NCI-H2227 (cell line): ENCODE results near the gene DPH2.

Experiments used
- DNase-seq: peaks from one replicate; lab custom pipeline; 2025; ENCODE audit not compliant: unreplicated experiment; lab: John Stamatoyannopoulos, UW

DPH2 gene

GRCh38 chr1:43969746-43970466, at the start of gene DPH2:
Gene DPH2 (plus strand): TSS chr1:43970010. CDS start chr1:43970176, 166 bp downstream.
- DNase-seq: peak; percentile 98

GRCh38 chr1:43921022-43921421, 48.8 kb upstream of the DPH2 start:
- no peak for DNase-seq

- DNase-seq: no peak
Observed at GRCh38 chr1:43924516-43924915, 45.3 kb upstream of the DPH2 start.

- no peak for DNase-seq
Observed at GRCh38 chr1:43925846-43926245, 44.0 kb upstream of the DPH2 start.

GRCh38 chr1:43930168-43930948, 39.5 kb upstream of the DPH2 start:
- DNase-seq: peak; percentile 14

GRCh38 chr1:43930949-43931275, 38.9 kb upstream of the DPH2 start:
- no peak for DNase-seq

GRCh38 chr1:43931711-43932660, 37.8 kb upstream of the DPH2 start:
- DNase-seq: no peak

GRCh38 chr1:43932786-43933385, 36.9 kb upstream of the DPH2 start:
- no peak for DNase-seq

- no peak for DNase-seq
Observed at GRCh38 chr1:43933386-43934100, 36.3 kb upstream of the DPH2 start, which contains the start of gene ARTN. Gene ARTN (plus strand): TSS chr1:43933801. CDS start chr1:43935657, 1,856 bp downstream.

GRCh38 chr1:43934101-43934985, 35.5 kb upstream of the DPH2 start:
- DNase-seq: peak; percentile 87

GRCh38 chr1:43934986-43935324, 34.9 kb upstream of the DPH2 start:
- DNase-seq: no peak

GRCh38 chr1:43935711-43936427, 33.9 kb upstream of the DPH2 start:
- peak; percentile 52 for DNase-seq

- DNase-seq: peak; percentile 73
Observed at GRCh38 chr1:43936431-43937151, 33.2 kb upstream of the DPH2 start.

GRCh38 chr1:43937179-43937865, 32.5 kb upstream of the DPH2 start:
- no peak for DNase-seq

- DNase-seq: no peak
Observed at GRCh38 chr1:43938383-43938782, 31.4 kb upstream of the DPH2 start.

GRCh38 chr1:43938892-43939587, 30.8 kb upstream of the DPH2 start:
- DNase-seq: no peak

- no peak for DNase-seq
Observed at GRCh38 chr1:43942411-43942810, 27.4 kb upstream of the DPH2 start.
